HG03439 (cell line): ENCODE data around the gene SFMBT2.
A peak's percentile ranks its signal among the peaks of the same experiment; 100 is the strongest.

Experiments
- ATAC-seq: cut with Tn5 transposase; IDR thresholded peaks from one replicate; pipeline ENCODE4 v1.9.1; 2021; ENCODE audit warnings: mild to moderate bottlenecking, moderate library complexity; ENCODE audit not compliant: unreplicated experiment

Gene SFMBT2

GRCh38 chr10:7410862-7411670, at the start of gene SFMBT2:
Gene SFMBT2, minus strand, starts transcription at chr10:7411034. Its CDS starts 29,136 bp downstream, at chr10:7381898.
- ATAC-seq, result peak; percentile 49

- ATAC-seq, result no peak
Observed at GRCh38 chr10:7460006-7460405, 49.2 kb upstream of the SFMBT2 start.

GRCh38 chr10:7458556-7458955, 47.7 kb upstream of the SFMBT2 start:
- ATAC-seq, result no peak

GRCh38 chr10:7457478-7458316, 46.9 kb upstream of the SFMBT2 start:
- ATAC-seq, result peak; percentile 62

GRCh38 chr10:7449063-7449695, 38.3 kb upstream of the SFMBT2 start:
- no peak for ATAC-seq

- ATAC-seq, result no peak
Observed at GRCh38 chr10:7445474-7446185, 34.8 kb upstream of the SFMBT2 start.

- no peak for ATAC-seq
Observed at GRCh38 chr10:7444551-7445121, 33.8 kb upstream of the SFMBT2 start.

GRCh38 chr10:7443036-7443435, 32.2 kb upstream of the SFMBT2 start:
- no peak for ATAC-seq

GRCh38 chr10:7441403-7442147, 30.7 kb upstream of the SFMBT2 start:
- ATAC-seq, result no peak

- no peak for ATAC-seq
Observed at GRCh38 chr10:7439696-7440095, 28.9 kb upstream of the SFMBT2 start.

GRCh38 chr10:7438196-7438986, 27.6 kb upstream of the SFMBT2 start:
- no peak for ATAC-seq

- ATAC-seq, result no peak
Observed at GRCh38 chr10:7436490-7437100, 25.8 kb upstream of the SFMBT2 start.

- peak; percentile 68 for ATAC-seq
Observed at GRCh38 chr10:7435674-7436073, 24.8 kb upstream of the SFMBT2 start.

- no peak for ATAC-seq
Observed at GRCh38 chr10:7434378-7434777, 23.5 kb upstream of the SFMBT2 start.

GRCh38 chr10:7433861-7434260, 23.0 kb upstream of the SFMBT2 start:
- no peak for ATAC-seq

- ATAC-seq, result no peak
Observed at GRCh38 chr10:7432884-7433726, 22.3 kb upstream of the SFMBT2 start.

- no peak for ATAC-seq
Observed at GRCh38 chr10:7428673-7429350, 18.0 kb upstream of the SFMBT2 start.
